NCI-H2029 (cell line): ENCODE measurements around the gene RBMY1A1.
"Not testable (repeated sequence)": the region's sequence is repeated elsewhere in the genome, so short reads cannot be mapped to it uniquely, and the experiment has no call there.

ENCODE experiments used
- DNase-seq: peaks from one replicate; lab custom pipeline; 2025; lab: John Stamatoyannopoulos, UW

Gene RBMY1A1

GRCh38 chrY:21534579-21534978, at the start of gene RBMY1A1:
Gene RBMY1A1, plus strand, starts transcription at chrY:21534879. Its CDS starts 2,013 bp downstream, at chrY:21536892.
- DNase-seq = not testable (repeated sequence)

- not testable (repeated sequence) for DNase-seq
Observed at GRCh38 chrY:21511038-21511437, 23.6 kb upstream of the RBMY1A1 start, which contains the start of gene RBMY1B. Gene RBMY1B, plus strand, starts transcription at chrY:21511338. Its CDS starts 2,013 bp downstream, at chrY:21513351.

- DNase-seq = not testable (repeated sequence)
Observed at GRCh38 chrY:21559316-21559984, 24.8 kb downstream of the RBMY1A1 start.

DNA sequence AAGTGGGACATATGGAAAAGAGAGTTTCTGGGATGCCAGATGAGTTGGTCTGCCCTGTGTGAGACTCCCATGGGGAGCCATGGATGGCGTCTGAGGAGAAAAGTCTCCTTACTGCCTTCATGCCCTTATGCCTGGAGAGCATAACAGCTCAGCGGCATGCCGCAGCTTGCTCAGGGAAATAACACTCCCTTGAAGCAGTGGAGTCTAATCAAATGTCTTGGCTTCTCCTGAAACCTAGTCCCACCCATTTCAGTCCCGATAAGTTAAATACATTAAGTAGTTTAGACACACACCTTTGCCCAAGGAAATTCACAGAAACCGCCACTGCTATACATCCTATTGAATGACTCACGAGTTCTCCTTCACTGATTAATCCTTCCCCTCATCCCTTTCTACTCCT, 50.8 kb downstream of the RBMY1A1 start:
- no peak for DNase-seq

DNA sequence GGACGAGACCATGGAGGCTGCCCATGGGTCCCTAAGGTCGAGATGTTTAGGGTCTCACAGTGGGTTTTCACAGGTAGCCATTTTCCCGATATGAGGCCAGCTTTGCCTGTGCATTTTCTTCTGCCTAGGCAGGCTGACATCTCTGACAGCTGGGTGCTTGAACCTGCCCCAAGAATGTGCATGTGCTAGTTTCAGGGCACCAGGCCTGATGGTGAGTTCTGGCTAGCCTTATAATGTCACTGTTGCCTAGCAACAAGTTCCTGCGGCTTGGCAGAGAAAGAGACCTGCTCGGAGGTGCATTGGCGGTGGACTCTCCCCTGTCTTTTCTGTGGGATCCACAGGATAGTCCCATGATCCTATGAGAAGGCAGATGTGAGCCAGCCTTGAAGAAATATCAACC, 51.8 kb downstream of the RBMY1A1 start:
- DNase-seq = not testable (repeated sequence)

DNA sequence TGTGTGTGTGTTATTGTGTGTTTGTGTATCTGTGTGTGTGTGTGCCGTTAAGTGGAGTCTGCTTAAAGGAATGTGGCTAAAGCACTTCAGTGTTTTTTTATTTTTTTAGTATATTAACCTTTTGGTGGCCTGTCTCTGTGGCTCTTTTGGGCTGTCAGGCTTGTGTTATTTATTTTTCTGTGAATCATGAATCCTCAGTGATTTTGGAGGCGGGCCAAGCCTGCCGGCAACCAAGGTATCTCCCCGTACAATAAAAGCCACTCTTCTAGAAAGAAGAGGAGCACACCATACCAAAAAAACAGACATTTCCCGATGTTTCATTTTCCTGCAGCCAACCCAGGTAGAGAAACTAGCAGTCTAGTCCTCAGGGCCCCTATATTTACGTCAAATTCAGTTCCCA, 57.4 kb downstream of the RBMY1A1 start:
- DNase-seq = no peak

DNA sequence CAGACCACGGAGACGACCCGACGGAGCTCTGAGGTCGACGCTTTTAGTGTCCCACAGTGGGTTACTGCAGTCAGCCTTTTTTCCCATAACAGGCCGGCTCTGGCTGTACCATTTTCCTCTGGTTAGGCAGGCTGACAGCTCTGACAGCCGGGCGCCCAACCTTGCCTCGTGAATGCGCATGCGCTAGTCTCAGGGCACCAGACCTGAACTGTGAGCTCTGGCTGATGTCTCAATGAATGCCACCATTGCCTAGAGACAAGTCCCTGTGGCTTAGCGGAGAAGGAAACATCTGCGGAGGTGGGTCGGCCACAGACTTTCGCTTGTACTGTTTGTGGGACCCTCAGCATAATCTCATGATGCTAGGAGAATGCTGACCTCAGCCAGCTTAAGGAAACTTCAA, 61.6 kb downstream of the RBMY1A1 start:
- not testable (repeated sequence) for DNase-seq
